ENCODE data around the gene ROPN1L.
"Not testable (repeated sequence)": the region's sequence is repeated elsewhere in the genome, so short reads cannot be mapped to it uniquely, and the experiment has no call there.

ROPN1L gene

DNA sequence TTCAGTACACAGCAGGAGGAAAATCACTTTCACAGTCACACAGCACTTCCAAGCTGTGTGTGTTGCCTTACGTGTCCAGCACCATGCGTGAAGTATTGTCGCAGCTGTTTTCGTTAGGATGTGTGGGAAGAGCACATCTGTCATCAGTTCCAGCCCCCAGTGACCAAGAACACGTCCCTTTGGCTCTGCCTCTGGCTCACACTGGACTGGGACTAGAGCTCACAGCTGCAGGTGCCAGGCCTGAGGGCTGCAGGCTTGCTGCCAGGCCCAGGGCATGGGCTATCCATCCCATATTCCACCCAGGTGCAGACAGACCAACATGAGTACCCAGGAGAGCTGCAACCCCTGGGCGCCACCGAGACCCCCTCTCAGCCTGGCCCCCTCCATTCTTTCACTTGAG, 61.6 kb downstream of the ROPN1L start:
- peak in 1 of 2 experiments; percentile 21 for DNase-seq

DNA sequence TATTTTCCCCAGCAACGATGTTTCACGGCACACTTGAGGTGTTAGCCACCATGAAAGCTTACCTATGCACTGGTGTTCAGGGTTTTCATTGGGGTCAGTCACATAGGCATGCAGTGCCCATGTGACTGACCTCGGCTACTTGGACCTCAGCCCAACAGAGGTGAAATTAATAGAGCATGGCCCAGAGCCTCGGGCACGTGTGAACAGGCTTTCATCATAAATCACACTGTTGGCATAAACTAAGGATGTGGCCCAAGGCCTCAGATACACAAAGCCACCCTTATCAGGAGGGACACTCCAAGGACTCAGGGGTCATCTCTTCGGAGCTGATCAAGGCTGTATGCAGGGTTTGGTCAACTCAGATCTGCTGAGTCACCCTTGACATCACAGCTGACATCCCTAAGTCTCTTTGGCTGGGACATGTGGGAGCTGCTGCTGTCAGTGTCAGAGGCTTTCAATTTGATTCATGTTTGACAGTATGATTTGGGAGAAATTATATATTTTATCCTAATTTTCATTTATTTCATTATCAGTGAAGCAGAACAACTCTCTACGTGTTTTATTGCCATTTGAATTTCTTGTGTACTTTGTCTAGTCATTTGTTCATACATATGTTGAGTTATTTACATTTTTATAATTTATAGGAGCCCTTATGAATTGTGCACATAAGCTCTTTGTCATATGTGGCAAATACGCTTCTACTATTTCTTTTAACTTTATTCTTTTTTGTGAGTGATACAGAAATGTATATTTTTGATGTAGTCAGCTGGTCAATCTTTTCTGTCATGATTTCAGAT, 62.5 kb downstream of the ROPN1L start:
- peak; percentile 57 to 76 for DNase-seq

GRCh38 chr5:10505517-10506095, 63.9 kb downstream of the ROPN1L start:
- DNase-seq: peak in 1 of 2 experiments; percentile 16

DNA sequence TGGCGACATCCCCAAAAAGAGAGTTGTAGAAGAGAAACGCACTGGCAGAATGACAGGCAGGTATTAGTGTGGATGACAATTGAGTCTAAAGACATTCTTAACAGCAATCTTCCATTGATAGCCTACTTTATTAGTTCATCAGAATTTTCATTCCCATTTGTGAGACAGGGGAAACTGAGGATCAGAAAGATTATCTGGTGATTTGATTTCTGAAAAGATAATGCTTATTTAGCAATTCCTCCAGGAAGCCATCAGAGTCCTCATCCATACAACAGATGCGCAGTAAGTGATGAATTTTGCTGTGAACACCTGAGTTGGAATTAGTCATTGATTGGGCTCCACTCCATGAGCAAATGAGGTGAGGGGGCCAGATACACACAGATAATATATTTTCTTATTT, 64.9 kb downstream of the ROPN1L start:
- DNase-seq: no peak

- no peak for DNase-seq
Measured at GRCh38 chr5:10507575-10508096, 66.0 kb downstream of the ROPN1L start.

GRCh38 chr5:10509575-10509974, 67.9 kb downstream of the ROPN1L start:
- peak in 1 of 2 experiments; percentile 31 for DNase-seq

GRCh38 chr5:10511741-10512640, 70.3 kb downstream of the ROPN1L start:
- no peak for DNase-seq

DNA sequence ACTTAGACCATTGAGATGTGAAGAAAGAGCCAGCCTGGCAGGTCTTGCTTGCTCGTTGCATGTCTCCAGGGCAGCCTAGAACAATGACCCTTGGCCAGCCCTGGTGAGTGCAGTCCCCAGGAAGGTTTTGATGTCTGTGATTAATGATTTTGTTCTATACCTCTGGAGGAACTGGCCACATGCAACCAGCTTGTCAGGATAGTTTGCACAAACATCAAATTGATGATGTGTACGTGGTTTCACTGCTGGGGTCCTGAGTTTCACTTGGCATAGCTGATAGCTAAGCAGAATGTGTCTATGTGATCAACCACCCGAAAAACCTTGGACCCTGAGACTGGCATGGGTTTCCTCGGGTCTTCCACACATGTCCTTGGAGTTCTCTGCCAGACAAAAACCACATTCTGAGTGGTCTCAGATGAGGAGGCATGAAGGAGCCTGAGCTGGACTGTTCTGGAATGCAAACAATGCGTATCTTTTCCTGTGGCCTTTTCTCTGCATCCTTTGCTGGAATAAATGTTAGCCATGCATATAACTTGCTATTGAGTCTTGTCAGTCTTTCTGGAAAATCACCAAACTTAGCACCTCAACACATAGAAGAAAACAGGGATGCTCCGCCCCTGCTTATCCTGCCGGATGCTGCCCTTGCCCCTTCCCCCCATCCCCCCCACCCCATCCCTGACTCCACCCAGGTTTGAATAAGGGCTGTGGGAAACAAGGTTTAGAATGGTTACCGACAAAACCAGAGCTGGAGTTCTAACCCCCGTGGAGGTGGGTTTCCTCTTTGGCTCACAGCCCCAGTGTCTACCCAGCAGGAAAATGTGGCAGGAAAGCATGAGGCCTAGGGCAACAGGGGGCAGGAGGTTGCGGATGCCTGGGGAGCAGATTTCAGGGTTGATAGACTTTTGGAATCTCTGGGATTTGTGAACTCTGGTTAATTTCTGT, 72.1 kb downstream of the ROPN1L start:
- peak in 1 of 2 experiments; percentile 60 for DNase-seq

GRCh38 chr5:10514572-10514971, 72.9 kb downstream of the ROPN1L start:
- not testable (repeated sequence) for DNase-seq

Measured in NCI-H526 (cell line).